HAP-1 (cell line): ENCODE measurements around the gene MLST8.
A peak's percentile ranks its signal among the peaks of the same experiment; 100 is the strongest.

ENCODE experiments used
- DNase-seq, 2 experiments: peaks; one replicate each; pipeline ENCODE4 v3.0.0-alpha.2; 2016 to 2020; ENCODE audit warnings: low spot score in 2 of 2
- H3K27me3 ChIP-seq: fragments of 250-450 bp; sonication (Bioruptor Pico); 2 replicates; pipeline ENCODE4 v1.5.1; 2020; ENCODE audit warnings: low read depth, mild to moderate bottlenecking, moderate library complexity
- H3K36me3 ChIP-seq: fragments of 250-450 bp; sonication (Bioruptor Pico); replicated peaks from 2 replicates; pipeline ENCODE4 v1.5.1; 2020; ENCODE audit warnings: mild to moderate bottlenecking
- H3K4me1 ChIP-seq: fragments of 250-450 bp; sonication (Bioruptor Pico); 2 replicates; pipeline ENCODE4 v1.5.1; 2020; ENCODE audit warnings: mild to moderate bottlenecking
- H3K4me3 ChIP-seq: fragments of 250-450 bp; sonication (Bioruptor Pico); 2 replicates; pipeline ENCODE4 v1.5.1; 2020; ENCODE audit warnings: mild to moderate bottlenecking, moderate library complexity
- H3K9me3 ChIP-seq: fragments of 250-450 bp; sonication (Bioruptor Pico); 2 replicates; pipeline ENCODE4 v1.5.1; 2020; ENCODE audit warnings: mild to moderate bottlenecking, moderate library complexity
- in situ Hi-C: fragments of 300-500 bp; cut with MboI; formaldehyde crosslinking; loops from 3 replicates; pipeline ENCODE4 v1.14.3; 2020; ENCODE audit warnings: low sequenced_read_pairs, inconsistent platforms, mixed read lengths

MLST8 gene

DNA sequence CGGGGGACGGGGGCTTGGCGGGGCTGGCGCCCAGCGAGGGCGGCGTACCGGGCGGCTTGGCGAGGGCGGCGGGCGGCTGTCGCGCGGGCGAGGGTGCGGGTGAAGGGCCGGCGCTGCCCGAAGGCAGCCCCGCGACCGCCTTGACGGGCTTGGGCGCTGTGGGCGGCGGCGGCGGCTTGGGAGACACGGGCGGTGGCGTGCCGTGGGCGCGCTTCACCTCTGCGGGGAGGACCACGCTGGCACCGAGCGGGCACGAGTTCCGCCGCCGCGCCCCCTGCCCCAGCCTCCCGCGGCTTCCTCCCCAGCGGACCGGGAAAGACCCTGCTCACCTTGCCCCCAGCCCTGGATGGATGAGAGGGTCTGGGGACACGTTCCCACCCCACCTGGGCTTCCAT lies 26.1 kb upstream of the MLST8 start:
- peaks cover 39% of the 10 kb centered on the region for H3K36me3 ChIP-seq
- DNase-seq, result no peak
- H3K9me3 ChIP-seq, result no peaks in the 10 kb centered on the region
- in situ Hi-C loops, result no loop called here
- H3K27me3 ChIP-seq, result no peaks in the 10 kb centered on the region
- H3K4me1 ChIP-seq, result no peaks in the 10 kb centered on the region
- no peak overlapping the region for H3K4me3 ChIP-seq

DNA sequence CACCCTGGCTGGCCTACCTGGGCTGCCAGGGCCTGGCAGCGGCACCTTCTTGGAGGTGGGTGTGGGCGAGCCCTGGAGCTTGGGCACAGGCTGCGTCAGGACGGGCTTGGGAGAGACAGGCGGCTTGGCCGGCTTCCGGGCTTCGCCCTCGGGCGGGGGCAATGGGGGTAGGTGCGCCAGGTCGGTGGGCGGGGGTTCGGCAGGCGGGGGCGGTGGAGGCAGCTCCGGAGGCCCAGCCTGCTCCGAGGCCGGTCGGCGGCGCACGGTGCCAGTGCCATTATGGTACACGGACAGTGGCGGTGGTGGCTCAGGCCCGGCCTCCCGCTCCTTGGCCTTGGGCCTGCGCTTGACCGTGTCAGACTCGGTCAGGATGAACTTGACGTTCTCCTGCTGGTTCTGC lies 25.7 kb upstream of the MLST8 start:
- in situ Hi-C loops, result no loop called here
- no peak overlapping the region for H3K4me3 ChIP-seq
- DNase-seq, result no peak
- H3K4me1 ChIP-seq, result no peaks in the 10 kb centered on the region
- H3K9me3 ChIP-seq, result no peaks in the 10 kb centered on the region
- H3K36me3 ChIP-seq, result peaks cover 34% of the 10 kb centered on the region
- H3K27me3 ChIP-seq, result no peaks in the 10 kb centered on the region

DNA sequence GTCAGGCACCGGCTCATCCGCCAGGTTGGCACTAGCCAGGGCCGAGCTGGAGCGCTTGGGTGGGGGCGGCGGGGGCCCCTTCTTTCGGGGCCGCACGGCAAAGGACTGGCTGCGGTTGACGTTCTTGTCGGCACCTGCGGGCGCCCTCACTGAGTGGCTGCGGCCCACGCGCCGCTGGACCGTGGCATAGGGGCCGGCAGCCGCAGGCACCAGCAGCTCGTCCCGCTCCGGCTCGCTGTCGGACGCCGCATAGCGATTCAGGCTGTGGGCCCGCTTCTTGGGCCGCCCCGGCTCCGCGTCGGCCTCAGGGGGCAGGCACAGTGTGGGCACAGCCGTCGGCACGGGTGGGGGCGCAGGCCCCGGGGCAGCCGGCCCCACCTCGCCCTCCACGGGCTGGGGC lies 24.8 kb upstream of the MLST8 start:
- in situ Hi-C loops, result no loop called here
- peaks cover 25% of the 10 kb centered on the region for H3K36me3 ChIP-seq
- no peaks in the 10 kb centered on the region for H3K9me3 ChIP-seq
- no peaks in the 10 kb centered on the region for H3K27me3 ChIP-seq
- H3K4me3 ChIP-seq, result no peak overlapping the region
- H3K4me1 ChIP-seq, result no peaks in the 10 kb centered on the region
- DNase-seq, result no peak

DNA sequence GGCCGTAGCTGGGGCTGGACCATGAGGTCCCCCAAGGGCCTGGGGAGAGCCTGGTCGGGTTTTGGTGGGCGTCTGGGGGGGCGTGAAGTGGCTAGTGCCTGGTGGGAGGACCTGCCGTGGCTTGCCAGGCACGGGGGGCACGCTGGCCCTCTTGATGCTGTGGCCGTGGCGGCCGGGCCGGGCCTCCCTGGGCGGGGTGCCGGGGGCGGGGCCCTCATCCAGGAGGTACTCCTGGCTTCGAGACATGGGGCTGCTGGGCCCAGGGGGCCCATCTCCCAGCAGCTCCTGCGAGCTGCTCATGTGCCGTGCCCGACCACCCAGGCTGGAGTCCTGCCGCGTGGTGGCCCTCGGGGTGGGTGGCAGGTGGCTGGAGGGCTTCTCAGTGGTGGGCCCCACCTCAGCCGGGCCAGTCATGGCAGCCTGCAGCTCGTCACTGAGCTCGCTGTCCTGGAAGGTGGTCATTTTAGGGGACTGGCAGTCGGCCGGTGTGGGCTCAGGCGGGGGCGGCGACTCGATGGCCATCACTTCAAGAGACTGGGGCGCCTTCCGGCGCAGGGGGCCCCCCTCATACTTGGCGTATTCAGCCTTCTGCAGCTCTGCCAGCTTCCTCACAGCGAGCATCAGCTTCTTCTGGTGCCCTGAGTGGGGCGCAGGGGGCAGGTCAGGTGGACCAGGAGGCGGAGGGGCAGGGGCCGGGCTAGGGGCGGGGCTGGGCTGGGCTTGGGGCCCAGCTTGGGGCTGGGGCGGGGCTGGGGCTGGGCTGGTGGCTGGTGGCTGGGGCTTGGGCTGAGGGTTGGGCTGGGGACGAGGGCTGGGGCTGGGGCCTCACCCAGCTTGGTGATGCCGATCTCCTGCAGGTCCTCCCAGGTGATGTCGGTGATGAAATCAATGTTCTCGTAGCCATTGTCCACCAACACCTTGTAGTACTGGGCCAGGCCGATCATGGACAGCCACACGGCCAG lies 24.0 kb upstream of the MLST8 start:
- Histone ChIP-seq H3K36me3 (peaks cover 17% of the 10 kb centered on the region), H3K27me3 (no peaks in the 10 kb centered on the region), H3K4me1 (no peaks in the 10 kb centered on the region), H3K9me3 (no peaks in the 10 kb centered on the region), H3K4me3 (no peak overlapping the region)
- peak in 1 of 2 experiments; percentile 49 for DNase-seq
- in situ Hi-C loops, result no loop called here

DNA sequence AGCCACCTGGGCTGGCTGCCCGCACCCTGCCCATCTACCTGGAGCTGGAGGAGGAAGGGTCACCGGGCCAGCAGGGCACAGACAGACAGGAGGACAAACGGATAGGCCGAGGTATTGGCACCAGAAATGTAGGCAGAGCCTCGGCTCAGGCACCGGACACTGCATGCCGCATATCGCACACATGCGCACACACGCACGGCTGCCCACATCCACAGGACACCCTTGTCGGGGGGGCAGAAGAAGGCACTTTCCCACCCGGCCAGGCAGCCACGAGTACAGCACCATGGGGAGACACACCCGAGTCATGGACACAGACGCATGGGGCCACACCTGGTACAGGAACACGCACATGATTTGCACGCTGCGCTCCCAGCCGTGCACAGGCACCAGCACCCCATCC lies 23.3 kb upstream of the MLST8 start:
- H3K27me3 ChIP-seq, result no peaks in the 10 kb centered on the region
- H3K4me3 ChIP-seq, result no peak overlapping the region
- H3K4me1 ChIP-seq, result no peaks in the 10 kb centered on the region
- H3K36me3 ChIP-seq, result peaks cover 16% of the 10 kb centered on the region
- in situ Hi-C loops, result no loop called here
- H3K9me3 ChIP-seq, result no peaks in the 10 kb centered on the region
- no peak for DNase-seq

DNA sequence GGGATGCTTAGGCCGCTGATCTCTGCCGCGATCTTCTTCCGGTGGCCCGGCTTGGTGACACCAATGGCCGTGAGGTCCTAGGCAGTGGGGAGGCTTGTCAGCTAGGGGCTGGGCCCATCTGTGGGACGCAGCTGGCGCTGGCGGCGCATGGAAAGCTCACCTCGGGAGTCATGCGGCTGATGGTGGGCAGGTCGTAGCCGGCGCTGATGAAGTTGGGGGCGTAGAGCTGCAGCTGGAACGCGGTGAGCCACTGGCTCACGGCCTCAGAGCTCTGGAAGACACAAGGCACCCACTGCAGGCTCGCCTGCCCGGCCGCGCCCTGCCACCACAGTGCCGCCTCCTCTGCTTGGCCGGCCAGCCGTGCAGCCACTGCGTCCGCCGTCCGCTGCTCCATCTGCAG lies 21.6 kb upstream of the MLST8 start:
- no peak overlapping the region for H3K4me3 ChIP-seq

DNA sequence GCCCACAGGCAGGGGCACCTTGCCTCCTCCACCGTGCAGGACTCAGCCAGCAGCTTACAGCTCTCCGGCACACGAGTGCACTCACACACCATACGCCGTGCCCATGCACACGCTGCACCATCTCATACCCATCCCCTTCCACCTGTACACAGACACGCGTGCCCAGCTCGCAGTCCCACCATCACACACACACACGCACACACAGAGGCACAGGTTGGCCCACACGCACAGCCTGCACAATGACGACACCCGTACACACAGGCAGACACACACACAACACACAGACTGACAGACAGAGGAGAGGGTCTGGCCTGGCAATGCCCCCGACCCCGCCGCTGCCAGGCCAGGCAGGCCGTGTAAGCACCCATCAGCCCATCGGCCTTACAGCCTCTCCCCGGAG lies 20.9 kb upstream of the MLST8 start:
- peaks cover 8% of the 10 kb centered on the region; the same call in 1 of the 2 replicates for H3K36me3 ChIP-seq
- no peaks in the 10 kb centered on the region for H3K4me1 ChIP-seq
- no peak for DNase-seq
- no peaks in the 10 kb centered on the region for H3K9me3 ChIP-seq
- no peaks in the 10 kb centered on the region for H3K27me3 ChIP-seq
- in situ Hi-C loops, result no loop called here
- no peak overlapping the region for H3K4me3 ChIP-seq

More for the DNA sequence above, 21.6 kb upstream of the MLST8 start:
- H3K27me3 ChIP-seq, result no peaks in the 10 kb centered on the region
- no peak for DNase-seq
- H3K36me3 ChIP-seq, result peaks cover 8% of the 10 kb centered on the region; the same call in 1 of the 2 replicates
- H3K9me3 ChIP-seq, result no peaks in the 10 kb centered on the region
- no peaks in the 10 kb centered on the region for H3K4me1 ChIP-seq
- in situ Hi-C loops, result no loop called here

DNA sequence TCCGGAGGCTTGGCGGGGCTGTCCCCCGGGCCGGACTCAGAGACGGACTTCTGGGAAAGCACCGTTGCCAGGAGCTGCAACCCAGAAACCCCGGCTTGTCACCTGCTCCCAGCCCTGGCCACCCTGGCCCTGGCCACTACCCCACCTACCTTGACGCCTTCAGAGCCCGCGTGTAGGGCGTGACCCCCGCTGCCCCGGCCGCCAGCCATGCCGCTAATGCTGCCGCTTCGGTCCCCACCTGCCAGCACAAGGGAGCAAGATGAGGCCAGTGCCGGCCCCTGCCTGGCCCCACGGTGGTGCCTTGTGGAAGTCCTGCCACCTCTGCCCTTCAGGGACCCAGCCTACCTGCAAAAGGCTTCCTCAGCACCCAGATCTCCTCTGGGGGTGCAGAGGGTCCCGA lies 20.3 kb upstream of the MLST8 start:
- peaks cover 8% of the 10 kb centered on the region; the same call in 1 of the 2 replicates for H3K36me3 ChIP-seq
- H3K9me3 ChIP-seq, result no peaks in the 10 kb centered on the region
- in situ Hi-C loops, result no loop called here
- DNase-seq, result no peak
- no peaks in the 10 kb centered on the region for H3K4me1 ChIP-seq
- H3K27me3 ChIP-seq, result no peaks in the 10 kb centered on the region
- H3K4me3 ChIP-seq, result no peak overlapping the region

DNA sequence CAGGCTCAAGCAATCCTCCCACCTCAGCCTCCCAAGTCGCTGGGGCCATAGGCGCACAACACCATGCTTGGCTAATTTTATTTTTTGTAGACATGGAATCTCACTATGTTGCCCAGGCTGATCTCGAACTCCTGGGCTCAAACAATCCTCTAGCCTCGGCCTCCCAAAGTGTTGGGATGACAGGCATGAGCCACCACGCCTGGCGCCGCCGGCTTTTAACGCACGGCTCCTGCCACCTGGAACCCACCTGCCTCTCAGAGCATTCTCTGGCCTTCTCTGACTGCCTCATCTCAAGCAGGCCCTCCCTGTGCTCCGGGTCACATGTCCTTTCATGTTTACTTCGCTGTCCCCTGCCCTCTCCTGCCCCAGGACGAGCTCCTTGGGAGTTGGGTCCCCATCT lies 19.2 kb upstream of the MLST8 start:
- H3K4me3 ChIP-seq, result no peak overlapping the region
- no peaks in the 10 kb centered on the region for H3K4me1 ChIP-seq
- H3K27me3 ChIP-seq, result no peaks in the 10 kb centered on the region
- H3K36me3 ChIP-seq, result peaks cover 8% of the 10 kb centered on the region; the same call in 1 of the 2 replicates
- H3K9me3 ChIP-seq, result no peaks in the 10 kb centered on the region
- in situ Hi-C loops, result no loop called here
- no peak for DNase-seq

DNA sequence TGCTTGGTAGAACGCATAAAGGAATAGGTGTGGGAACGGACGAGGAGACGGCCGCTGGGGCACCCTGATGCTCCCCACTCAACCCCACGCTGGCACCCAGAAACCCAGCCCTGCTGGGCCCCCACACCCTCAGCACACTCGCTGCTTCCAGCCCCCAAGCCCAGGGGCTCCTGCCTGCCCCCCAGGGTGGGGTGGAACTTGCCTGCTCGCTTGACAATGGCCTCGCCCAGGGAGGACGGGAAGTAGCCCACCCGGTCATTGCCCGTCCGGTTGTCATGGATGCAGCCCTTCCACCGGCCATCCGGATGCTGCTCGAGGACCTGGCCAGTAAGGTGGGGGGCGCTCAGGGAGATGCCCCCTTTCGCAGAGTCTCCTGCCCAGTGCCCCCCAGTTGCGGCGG lies 18.7 kb upstream of the MLST8 start:
- in situ Hi-C loops, result no loop called here
- no peak for DNase-seq
- Histone ChIP-seq H3K36me3 (peaks cover 8% of the 10 kb centered on the region; the same call in 1 of the 2 replicates), H3K4me3 (no peak overlapping the region), H3K27me3 (no peaks in the 10 kb centered on the region), H3K4me1 (no peaks in the 10 kb centered on the region), H3K9me3 (no peaks in the 10 kb centered on the region)

DNA sequence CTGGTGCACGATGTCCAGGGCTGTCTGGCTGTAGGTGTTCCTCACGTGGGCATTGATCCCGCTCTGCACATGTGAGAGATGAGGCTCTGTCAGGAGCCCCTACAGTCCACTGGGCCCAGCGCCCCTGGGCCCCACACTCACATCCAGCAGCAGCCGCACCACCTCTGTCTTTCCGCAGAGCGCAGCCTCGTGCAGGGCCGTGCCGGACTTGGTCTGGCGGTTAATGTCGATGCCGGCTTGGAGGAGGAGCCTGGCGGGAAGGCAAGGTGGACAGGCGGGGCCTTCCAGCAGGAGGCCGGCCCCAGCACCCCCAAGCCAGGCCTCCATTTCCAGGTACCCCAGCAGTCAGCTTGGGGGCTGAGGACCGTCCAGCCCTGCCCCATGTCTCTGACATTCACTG lies 18.0 kb upstream of the MLST8 start:
- in situ Hi-C loops, result no loop called here
- DNase-seq, result no peak
- Histone ChIP-seq H3K36me3 (peaks cover 7% of the 10 kb centered on the region; the same call in 1 of the 2 replicates), H3K4me3 (no peak overlapping the region), H3K27me3 (no peaks in the 10 kb centered on the region), H3K9me3 (no peaks in the 10 kb centered on the region), H3K4me1 (no peaks in the 10 kb centered on the region)

DNA sequence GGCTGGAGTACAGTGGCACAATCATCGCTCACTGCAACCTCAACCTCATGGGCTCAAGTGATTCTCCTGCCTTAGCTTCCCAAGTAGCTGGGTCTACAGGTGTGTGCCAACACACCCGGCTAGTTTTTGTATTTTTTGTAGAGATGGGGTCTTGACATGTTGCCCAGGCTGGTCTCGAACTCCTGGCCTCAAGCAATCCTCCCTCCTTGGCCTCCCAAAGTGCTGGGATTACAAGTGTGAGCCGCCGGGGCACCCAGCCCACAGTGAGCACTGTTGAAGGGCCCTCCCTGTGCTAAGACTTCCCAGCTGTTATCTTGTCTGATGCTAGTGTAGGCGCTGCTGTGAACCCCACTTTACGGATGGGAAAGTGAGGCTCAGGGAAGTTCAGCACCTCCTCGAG lies 16.9 kb upstream of the MLST8 start:
- Histone ChIP-seq H3K27me3 (no peaks in the 10 kb centered on the region), H3K36me3 (no peaks in the 10 kb centered on the region), H3K9me3 (no peaks in the 10 kb centered on the region), H3K4me1 (no peaks in the 10 kb centered on the region), H3K4me3 (no peak overlapping the region)
- in situ Hi-C loops, result no loop called here
- no peak for DNase-seq

DNA sequence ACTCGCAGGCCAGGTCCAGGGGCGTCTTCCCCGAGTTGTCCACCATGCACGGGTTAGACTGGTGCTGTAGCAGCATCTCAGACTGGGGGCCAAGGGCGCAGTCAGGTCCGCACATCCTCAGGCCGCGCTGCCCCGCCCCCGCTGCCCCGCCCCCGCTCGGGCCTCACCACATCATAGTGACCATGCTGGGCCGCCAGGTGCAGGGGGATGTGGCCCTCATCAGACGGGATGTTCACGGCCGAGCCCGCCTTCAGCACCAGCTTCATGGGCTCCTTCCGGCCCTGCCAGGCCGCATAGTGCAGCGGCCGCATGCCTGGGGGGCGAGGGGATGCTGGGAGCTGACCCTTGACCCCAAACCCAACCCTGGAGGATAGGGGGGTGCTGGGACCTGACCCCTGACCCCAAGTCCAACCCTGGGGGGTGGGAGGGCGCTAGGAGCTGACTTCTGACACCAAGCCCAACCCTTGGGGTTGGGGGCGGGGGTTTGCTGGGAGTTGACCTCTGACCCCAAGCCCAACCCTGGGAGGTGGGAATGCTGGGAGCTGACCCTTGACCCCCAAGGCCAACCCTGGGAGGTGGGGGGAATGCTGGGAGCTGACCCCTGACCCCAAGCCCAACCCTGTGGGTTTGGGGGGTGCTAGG lies 15.9 kb upstream of the MLST8 start:
- H3K4me1 ChIP-seq, result no peaks in the 10 kb centered on the region
- H3K27me3 ChIP-seq, result no peaks in the 10 kb centered on the region
- no peaks in the 10 kb centered on the region for H3K9me3 ChIP-seq
- H3K36me3 ChIP-seq, result no peaks in the 10 kb centered on the region
- DNase-seq, result no peak
- in situ Hi-C loops, result no loop called here
- no peak overlapping the region for H3K4me3 ChIP-seq

DNA sequence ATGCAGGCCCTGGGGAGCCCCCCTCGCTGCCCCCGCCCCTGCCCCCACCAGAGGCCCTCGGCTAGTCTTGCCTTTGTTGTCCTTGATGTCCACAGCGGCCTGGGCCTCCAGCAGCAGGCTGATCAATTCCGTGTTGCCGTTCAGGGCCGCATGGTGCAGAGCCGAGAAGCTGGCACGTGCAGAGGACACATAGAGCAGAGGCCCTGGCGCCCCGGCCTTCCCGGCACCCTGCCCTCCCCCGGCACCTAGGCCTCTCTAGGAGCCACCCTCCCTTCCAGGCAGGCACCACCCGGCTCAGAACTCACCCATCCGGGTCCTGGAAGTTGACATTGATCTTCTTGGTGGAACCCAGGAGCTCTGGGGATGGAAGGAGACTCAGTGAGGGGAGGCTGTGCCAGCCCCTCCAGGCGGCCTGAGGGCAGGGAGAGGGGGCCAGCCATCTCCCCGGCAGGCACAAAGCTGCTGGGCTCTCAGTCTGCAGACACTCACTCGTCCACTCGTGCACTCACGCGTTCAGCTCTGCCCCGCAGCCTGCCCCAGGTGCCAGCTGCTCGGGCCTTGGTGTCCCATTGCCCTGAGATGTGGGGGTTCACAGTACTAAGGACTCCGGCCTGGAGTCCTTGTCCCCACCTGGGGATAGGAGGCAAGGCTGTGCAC lies 15.1 kb upstream of the MLST8 start:
- H3K4me1 ChIP-seq, result peaks cover 6% of the 10 kb centered on the region
- H3K4me3 ChIP-seq, result no peak overlapping the region
- in situ Hi-C loops, result no loop called here
- no peak for DNase-seq
- no peaks in the 10 kb centered on the region for H3K27me3 ChIP-seq
- H3K36me3 ChIP-seq, result no peaks in the 10 kb centered on the region
- no peaks in the 10 kb centered on the region for H3K9me3 ChIP-seq
